Measurements from ENCODE around the gene TARBP2.

Gene TARBP2

DNA sequence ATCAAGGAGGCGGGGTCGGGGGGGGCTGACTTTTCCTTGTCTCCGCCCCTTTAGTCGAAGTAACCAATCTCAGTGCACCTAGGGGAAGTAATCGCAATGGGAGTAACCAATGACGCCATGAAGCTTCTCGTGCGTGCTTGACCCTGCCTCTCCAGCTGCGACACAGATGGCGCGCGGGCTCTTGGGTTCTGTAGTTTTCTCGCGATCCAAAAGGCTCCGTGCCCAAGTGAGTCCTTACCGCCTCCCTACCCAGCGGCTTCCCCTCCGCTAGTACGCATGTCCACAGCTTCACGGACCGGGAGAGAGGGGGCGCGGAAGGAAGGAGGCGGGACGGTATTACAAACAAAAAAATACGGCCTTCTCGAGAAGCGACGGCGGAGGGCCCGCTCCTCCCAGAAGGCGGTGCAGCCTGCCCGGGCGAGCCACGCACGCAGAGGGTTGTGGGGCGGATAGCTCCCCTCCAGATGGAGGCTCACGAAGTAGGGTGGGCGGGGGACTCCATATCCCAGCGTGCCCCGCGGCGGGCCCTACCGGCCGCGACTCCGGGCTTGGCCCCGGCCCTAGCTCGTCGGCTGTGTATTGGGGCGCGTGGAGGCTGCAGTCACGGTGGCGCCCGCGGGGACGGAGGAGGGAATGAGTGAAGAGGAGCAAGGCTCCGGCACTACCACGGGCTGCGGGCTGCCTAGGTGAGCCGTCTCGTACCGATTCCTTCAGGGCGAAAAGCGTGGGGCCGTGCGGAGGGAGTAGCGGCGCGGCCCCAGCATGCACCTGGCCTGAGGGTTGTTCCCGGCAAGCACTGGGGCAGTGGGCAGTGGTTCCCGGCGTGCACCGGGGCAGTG lies at the start of gene TARBP2:
Gene TARBP2, plus strand, starts transcription at position 508 of the 839 bp plus-strand sequence. Its CDS starts 126 bp downstream, at position 634.
- DNase-seq: peak; percentile 98

DNA sequence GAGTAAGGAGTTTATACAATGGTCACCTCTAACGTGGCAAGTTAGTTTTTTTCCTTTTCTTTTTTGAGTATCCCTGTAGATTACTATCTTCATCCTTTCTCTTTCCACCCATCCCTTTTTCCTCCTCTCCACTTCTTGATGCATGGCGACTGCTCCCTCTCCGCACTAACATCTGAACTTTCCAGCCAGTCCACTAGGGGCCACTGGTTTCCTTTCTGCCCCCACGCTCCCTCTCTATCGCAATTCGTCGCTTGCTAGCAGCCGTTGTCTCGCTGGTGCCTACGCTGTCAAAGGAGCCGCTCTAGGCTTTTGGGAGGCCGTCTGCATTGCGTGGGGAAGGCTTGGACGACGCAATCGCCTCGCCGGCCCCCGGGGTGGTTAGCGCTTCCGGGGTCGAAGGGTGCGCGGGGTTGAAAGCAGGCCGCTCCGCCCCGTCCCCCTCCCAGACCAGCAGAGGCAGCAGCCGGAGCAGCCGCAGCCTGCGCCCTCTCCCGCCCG lies 49.4 kb upstream of the TARBP2 start, which contains the start of gene PCBP2:
Gene PCBP2, plus strand, starts transcription at position 442 of the 498 bp plus-strand sequence. CDS start 2,699 bp downstream, outside the sequence.
- peak; percentile 97 for DNase-seq

DNA sequence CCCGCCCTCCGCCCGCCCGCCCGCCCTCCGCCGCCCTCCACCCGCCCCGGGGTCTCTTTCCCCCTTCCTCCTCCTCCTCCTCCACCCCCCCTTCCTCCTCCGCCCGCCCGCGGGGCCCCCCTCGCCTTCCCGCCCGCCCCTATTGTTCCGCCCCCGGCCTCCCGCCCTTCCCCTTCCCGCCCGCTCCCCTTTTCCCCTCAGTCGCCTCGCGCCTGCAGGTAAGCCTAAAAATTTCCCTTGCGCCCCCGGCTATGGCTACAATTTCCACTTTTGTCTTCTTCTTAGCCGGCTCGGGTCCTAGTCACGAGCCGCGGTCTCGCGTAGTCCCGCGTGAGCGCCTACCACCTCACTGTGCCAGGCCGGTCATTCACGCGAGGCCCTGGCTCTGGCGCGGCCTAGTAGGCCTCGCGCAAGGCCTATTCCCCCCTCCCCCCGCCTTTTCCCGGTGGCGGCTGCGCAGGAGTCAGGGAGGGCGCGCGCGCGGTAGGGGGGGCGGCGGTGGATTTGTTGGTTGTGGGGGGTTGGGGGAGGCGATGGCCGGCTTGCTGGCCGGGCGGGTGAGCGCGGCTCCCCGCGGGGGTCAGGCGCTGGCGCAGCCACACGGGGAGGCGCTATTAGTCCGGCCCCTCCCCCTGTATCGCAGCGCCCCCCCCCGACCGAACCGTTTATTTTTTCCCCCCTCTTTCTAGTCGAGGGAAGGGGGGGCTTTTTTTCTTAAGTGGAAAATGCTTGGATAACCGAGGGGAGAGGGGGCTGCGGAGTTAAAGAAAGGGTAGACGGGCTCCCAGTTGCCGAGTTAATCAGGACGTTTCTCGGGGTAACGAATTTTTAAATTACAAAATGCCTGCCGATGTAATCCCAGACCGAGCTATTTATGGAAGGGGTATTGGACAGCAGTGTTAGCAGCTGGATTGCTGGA lies 48.7 kb upstream of the TARBP2 start:
- no peak for DNase-seq

DNA sequence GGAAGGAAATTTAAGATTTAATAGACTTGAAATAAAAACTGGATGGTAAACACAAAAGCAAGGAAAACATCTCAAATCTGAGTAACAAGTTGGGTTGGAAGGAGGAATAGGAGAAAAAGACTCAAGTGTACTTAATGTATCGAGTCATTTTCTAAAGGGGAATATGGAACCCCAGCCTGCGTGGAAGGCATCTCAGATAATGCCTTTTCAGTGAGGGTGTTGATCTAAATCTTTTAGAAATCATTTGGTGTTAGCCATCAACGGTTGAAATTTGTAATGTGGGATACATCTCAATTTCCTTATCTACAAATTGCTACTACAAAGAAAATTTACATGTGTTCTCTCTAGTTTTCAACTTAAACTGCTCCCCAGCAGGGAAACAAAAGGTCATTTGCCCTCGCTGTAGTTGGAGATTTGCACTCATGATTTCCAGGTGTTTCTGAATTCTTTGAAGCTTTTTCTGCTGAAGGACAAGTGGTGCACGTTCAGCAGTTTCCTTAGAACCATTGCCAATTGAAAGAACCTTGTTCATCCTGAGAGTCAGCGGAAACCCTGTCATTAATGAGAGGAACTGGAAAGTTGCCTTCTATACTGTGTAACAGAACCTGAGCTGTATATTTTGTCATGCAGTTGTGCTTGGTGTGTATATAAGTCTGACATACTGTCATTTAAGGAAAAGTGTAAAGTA lies 47.0 kb upstream of the TARBP2 start:
- DNase-seq: no peak

DNA sequence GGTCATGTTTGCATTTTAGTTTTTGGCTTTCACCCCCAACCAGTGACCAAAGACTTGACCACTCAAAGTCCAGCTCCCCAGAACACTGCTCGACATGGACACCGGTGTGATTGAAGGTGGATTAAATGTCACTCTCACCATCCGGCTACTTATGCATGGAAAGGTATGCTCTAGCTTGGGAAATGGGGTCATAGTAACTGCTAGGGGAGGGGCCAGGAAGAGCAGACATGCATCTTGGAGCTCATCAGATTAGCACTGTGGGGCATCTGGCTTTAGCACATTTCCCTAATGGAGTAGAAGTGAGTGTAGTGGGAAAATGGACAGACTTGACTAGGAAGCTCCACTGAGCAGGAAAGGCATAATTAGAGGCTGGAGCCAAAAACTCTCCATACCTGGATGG lies 46.4 kb upstream of the TARBP2 start:
- DNase-seq: no peak

- DNase-seq: no peak
Measured at GRCh38 chr12:53456654-53457366, 44.3 kb upstream of the TARBP2 start.

GRCh38 chr12:53459097-53459496 lies 42.0 kb upstream of the TARBP2 start:
- DNase-seq: no peak

DNA sequence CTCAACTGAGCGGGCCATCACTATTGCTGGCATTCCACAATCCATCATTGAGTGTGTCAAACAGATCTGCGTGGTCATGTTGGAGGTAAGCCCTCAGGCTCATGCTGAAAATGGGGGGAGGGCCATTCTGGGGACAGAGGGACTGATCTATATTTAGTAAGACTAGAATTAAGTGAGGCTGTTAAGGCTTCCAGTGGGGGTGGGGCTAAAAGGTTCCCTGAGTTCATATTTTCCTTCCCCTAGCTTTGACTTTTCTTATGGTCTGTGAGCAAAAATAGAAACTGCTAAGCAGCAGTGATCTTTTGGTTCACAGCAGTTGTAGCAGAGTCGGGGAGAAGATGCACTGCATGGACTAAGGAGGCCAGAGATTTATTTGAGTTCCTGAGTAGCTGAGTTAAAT lies 40.0 kb upstream of the TARBP2 start:
- no peak for DNase-seq

DNA sequence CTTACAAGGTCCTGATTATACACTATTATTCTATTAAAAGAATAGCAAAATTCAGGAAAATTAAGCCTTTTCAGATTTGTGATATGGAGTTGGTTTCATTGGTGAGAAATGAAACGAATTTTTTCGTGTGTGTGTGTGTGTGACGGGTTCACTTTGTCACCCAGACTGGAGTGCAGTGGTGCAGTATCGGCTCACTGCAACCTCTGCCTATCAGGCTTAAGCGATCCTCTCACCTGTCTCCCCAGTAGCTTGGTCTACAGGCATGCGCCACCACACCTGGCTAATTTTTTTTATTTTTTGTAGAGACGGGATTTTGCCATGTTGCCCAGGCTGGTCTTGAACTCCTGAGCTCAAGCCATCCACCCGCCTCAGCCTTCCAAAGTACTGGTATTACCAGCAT lies 39.5 kb upstream of the TARBP2 start:
- DNase-seq: no peak

DNA sequence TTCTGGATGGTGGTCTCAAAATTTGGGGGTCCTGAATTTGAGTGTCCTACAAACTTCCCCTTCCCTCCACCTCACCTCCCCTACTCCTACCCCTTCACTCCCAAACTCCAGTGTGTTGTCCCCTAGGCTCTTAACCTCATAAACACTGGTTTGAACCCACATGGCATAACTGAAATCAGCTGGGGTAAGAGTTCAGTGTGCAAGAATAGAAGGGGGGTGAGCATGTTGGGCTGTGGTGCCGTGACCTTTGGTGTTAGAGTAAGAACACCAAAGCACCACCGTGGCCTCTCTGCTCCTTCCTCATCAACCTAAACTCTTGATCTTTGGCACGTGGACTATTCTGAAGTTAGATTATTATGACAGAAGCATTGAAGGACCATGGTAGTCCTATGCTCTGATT lies 38.1 kb upstream of the TARBP2 start:
- DNase-seq: no peak

DNA sequence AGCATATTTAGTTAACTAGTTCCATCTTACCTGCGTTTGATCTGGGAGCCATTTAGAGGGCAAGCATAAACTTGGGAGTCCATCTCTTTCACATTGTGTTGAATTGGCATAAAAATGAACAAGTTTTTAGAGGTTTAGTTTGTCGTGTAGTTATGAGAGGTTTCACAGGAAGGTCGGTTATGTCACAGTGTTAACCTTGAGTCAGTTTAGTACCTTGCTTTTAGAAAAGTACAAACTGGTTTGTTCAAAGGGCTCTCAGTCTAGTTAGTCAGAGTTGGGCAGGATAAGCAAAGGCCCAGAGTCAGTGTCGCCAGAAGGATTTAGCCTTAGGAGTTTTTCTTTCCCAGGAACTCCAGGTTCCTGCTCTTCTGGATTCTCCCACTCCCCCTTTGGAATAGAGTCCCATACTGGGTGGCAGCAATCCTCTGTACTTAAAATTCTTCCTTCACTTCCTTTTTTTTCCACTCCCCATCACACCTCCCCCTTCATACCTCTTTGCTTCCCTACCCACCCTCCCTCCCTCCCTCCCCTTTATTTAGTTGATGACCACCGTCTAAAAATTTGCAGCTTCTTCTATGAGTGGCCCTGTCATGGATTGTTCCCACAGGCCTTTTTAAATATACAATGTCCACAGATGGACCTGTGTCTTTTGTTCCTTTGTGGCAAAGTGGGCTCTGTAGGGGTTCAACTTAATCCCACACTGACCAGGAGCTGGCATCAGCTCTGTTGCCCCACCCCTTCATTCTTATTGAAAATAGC lies 37.1 kb upstream of the TARBP2 start:
- DNase-seq: no peak

GRCh38 chr12:53464685-53465418 lies 36.2 kb upstream of the TARBP2 start:
- DNase-seq: no peak

GRCh38 chr12:53465679-53466078 lies 35.4 kb upstream of the TARBP2 start:
- DNase-seq: no peak

DNA sequence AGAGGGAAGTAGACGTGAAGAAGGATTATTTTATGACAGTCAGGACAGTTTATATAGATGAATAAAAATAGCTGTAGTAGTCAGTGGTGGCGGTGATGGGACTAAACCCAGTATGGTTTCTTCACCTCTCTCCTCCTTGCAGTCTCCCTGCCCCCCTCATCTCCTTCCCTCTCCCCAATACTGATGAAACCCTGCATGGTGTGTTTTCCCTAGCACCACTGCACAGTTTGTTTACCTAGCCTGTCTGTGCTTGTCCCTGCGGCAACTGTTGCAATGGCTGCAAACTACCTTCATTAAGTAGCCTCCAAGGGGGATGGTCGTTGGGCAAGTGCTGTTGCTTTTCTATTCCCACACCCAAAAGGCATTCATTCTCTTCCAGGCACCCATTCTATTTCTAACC lies 34.4 kb upstream of the TARBP2 start:
- no peak for DNase-seq

DNA sequence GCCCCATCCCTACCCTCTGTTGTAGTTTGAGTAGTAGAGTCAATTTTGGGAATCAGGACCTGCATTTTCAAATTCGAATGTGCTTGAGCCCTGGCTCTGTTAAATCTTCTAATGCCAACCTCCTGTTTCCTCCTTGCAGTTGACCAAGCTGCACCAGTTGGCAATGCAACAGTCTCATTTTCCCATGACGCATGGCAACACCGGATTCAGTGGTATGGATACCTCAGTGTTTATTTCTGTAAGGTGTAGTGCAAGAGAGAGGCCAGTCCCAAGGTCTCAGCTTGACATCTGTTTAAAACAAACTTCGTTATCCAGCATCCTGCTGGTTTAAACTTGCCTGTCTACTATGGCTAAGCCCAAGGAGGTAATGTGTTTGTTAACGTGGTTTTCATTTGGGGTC lies 34.0 kb upstream of the TARBP2 start:
- no peak for DNase-seq

GRCh38 chr12:53467880-53468279 lies 33.2 kb upstream of the TARBP2 start:
- DNase-seq: no peak

DNA sequence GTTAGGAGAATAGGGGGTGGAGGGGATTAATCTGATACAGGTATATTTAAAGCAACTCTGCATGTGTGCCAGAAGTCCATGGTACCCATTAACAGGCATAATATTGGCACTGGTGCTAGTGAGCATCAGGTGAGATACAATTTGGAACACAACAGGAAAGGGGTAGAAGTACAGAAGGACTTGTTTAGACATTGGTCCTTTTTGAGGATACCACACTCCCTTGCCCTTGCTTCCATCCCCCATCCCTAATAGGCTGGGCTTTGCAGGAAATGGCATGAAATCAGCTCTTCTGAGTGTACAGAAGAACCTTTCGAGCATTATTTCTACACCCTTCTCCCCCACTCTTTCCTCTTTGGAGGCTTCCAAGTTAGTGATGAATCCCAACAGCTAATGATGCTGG lies 32.8 kb upstream of the TARBP2 start:
- DNase-seq: no peak

- DNase-seq: no peak
Measured at GRCh38 chr12:53472056-53472582, 29.0 kb upstream of the TARBP2 start.

- no peak for DNase-seq
Measured at GRCh38 chr12:53474077-53474476, 27.0 kb upstream of the TARBP2 start.

DNA sequence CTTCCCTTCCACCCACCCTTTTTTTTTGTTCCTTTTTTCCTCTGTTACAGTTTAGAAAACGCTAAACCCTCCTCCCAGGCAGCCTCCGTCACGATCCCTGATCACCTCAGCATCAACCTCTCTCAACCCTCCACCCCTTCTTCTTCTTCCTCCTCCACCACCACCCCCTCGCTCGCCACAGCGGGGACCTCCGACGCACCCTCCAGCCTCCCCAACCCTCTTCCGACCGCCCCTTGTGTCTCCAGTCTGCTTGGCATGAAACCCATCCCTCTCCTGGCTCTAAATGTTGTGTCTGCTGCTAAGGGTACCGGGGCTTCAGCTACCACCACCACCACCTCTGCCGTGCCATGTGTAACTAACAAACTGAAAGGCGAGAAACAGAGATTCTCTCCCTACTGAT lies 26.3 kb upstream of the TARBP2 start:
- DNase-seq: no peak
